HG02973 (cell line): ENCODE results near the gene DCUN1D1.

Experiments used
- ATAC-seq: cut with Tn5 transposase; IDR thresholded peaks from one replicate; pipeline ENCODE4 v1.9.1; 2021; ENCODE audit warnings: moderate library complexity; ENCODE audit not compliant: unreplicated experiment

DCUN1D1 gene

DNA sequence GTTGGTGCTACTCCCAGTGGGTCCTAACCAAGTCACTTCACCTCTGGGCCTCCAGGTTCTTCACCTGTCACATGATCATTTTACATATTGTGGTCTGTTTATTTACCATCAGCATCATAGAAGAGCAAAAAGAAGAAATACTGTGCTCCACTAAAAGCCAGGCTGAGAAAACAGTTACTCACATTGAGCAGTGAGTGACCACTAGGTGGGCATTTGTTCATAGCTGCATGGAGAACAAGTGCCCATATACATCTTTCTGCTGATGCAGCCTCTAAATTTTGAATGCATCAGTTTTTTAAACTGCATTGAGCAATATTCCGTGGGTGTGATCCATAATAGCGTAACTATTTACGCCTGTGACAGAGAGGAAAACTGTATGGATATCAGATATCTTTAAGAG is 76.2 kb downstream of the DCUN1D1 start:
- no peak for ATAC-seq

GRCh38 chr3:182902236-182902635 is 78.1 kb downstream of the DCUN1D1 start:
- ATAC-seq = no peak

GRCh38 chr3:182896553-182896952 is 83.8 kb downstream of the DCUN1D1 start:
- no peak for ATAC-seq

- no peak for ATAC-seq
These were observed 84.7 kb downstream of the DCUN1D1 start for GRCh38 chr3:182895513-182896112.

- no peak for ATAC-seq
These were observed 88.1 kb downstream of the DCUN1D1 start for GRCh38 chr3:182892226-182892625.

- no peak for ATAC-seq
These were observed 89.0 kb downstream of the DCUN1D1 start for GRCh38 chr3:182891364-182891763.

DNA sequence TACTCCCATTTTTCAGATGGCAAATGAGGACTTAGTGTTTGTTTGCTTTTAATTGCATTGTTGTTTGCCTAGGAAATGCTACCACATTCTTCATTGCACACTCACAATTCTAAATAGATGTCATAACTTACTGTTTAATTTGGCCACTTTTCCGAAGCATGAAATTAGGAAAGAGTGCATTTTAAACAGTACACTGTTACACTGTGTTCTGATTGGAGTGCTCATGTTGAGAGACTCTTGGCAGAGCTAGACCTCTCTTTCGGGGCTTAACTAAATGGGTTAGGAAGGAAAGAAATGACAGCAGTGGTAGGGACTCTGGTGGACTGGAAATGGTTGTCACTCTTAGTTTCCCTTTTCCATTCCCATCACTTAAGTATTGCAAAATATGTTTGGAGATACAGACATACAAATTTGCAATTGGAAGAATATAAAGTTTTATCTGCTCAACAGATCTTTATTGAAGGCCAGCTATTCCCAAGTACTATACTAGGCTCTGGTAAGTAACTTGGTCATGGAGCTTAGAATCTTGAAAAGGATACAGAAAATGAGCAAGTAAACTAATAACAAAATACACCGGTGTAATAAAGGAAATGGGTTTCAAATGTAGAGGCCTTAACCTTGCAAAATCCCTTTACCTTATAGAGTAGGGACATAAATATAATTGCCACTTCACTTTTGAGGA is 90.2 kb downstream of the DCUN1D1 start:
- ATAC-seq = no peak
